ENCODE results near the gene TCTN3.
"Not testable (repeated sequence)": the region's sequence is repeated elsewhere in the genome, so short reads cannot be mapped to it uniquely, and the experiment has no call there.

Gene TCTN3, protein sequence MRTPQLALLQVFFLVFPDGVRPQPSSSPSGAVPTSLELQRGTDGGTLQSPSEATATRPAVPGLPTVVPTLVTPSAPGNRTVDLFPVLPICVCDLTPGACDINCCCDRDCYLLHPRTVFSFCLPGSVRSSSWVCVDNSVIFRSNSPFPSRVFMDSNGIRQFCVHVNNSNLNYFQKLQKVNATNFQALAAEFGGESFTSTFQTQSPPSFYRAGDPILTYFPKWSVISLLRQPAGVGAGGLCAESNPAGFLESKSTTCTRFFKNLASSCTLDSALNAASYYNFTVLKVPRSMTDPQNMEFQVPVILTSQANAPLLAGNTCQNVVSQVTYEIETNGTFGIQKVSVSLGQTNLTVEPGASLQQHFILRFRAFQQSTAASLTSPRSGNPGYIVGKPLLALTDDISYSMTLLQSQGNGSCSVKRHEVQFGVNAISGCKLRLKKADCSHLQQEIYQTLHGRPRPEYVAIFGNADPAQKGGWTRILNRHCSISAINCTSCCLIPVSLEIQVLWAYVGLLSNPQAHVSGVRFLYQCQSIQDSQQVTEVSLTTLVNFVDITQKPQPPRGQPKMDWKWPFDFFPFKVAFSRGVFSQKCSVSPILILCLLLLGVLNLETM

GRCh38 chr10:95693668-95694534, at the start of gene TCTN3:
Gene TCTN3 (minus strand): TSS chr10:95693927. CDS start chr10:95693899, 28 bp downstream.
- DNase-seq (ENCODE audit: low read depth) = peak; percentile 100

GRCh38 chr10:95742962-95743535, 49.3 kb upstream of the TCTN3 start:
- DNase-seq (ENCODE audit: low read depth) = no peak

DNA sequence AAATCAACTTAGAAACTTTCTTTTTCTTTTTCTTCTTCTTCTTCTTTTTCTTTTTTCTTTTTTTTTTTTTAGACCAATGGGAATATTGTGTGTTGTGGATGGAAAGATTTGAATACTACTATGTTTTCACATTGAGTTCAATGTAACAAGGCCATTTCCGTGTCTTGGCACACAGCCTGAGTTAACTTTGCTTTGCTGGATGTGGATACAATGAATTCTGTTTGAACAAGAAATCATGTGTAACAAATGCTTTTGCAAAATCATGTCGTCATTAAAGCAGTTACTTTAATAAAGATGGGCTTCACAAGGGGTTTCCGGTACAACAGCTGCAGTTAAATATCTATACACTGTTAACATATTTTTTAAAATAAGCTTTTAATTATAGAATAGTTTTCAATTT, 48.8 kb upstream of the TCTN3 start:
- no peak for DNase-seq (ENCODE audit: low read depth)

DNA sequence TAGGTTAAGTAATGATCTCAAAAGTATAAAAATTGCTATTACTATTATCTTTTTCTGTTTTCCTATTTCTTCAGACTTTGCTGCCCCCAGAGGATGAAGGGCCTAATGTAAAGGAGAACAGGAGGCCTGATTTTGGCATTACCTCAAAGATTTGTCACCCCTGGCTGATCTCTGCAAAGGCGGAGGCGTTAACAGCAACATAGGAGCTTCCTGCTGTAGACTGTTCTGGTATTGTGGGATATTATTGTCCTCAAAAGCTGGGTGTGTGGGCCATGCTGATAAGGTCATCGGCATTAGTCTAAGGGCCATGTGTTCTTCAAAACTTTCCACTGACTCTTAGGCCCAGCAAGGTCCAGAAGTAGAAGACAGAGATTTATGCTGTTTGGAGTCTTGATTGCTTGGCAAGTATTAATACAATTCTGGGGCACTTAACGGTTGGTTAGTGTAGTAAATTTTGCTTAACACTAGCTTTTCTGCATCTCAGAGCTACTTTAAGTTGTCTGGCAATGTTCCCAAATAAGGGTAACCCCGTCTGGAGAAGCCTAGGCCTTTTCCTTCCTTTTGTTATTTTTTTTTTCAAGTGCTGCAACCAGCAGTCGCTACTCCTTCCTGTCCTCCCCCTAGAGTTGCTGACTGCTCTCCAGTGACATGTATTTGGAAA, 48.2 kb upstream of the TCTN3 start:
- no peak for DNase-seq (ENCODE audit: low read depth)

DNA sequence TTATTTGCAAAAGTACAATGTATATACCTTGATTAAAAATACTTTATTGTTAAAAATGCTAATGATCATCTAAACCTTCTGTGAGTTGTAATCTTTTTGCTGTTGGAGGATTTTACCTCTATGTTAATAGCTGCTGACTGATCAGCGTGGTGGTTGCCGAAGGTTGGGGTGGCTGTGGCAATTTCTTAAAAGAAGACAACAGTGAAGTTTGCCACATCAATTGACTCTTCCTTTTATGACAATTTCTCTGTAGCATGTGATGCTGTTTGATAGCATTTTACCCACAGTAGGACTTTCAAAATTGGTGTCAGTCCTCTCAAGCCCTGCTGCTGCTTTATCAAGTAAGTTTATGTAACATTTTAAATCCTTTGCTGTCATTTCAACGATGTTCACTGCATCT, 45.3 kb upstream of the TCTN3 start:
- no peak for DNase-seq (ENCODE audit: low read depth)

DNA sequence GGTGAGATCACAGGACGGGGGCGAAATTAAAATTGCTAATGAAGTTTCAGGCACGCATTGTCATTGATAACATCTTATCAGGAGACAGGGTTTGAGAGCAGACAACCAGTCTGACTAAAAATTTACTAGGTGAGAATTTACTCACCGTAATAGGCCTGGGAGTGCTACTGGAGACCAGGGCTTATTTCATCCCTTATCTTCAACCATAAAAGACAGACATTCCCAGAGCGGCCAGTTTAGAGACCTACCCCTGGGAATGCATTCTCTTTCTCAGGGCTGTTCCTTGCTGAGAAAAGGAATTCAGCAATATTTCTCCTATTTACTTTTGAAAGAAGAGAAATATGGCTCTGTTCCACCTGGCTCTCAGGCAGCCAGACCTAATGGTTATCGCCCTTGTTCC, 39.2 kb upstream of the TCTN3 start:
- not testable (repeated sequence) for DNase-seq (ENCODE audit: low read depth)

DNA sequence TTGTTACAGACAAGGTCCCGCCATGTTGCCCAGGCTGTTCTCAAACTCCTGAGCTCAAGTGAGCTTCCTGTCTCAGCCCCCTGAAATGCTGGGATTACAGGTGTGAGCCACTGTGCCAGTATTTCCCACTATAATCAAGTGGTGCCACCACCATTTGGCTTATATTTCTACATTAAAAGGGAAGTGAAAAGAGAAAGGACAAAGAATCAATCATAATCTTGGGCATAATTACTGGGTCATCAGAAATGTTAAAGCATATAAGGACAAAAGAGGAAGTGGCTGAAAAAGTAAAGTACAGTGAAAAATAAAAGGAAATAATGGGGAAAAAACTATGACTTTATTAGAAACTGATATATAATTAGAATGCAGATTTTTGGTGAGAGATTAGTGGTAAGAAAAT, 36.5 kb upstream of the TCTN3 start:
- no peak for DNase-seq (ENCODE audit: low read depth)

- DNase-seq (ENCODE audit: low read depth) = no peak
Observed at GRCh38 chr10:95729323-95730055, 35.8 kb upstream of the TCTN3 start.

GRCh38 chr10:95728526-95728925, 34.8 kb upstream of the TCTN3 start:
- peak; percentile 54 for DNase-seq (ENCODE audit: low read depth)

- DNase-seq (ENCODE audit: low read depth) = not testable (repeated sequence)
Observed at GRCh38 chr10:95722496-95722895, 28.8 kb upstream of the TCTN3 start.

- not testable (repeated sequence) for DNase-seq (ENCODE audit: low read depth)
Observed at GRCh38 chr10:95720745-95721144, 27.0 kb upstream of the TCTN3 start.

- no peak for DNase-seq (ENCODE audit: low read depth)
Observed at GRCh38 chr10:95716866-95717265, 23.1 kb upstream of the TCTN3 start.

DNA sequence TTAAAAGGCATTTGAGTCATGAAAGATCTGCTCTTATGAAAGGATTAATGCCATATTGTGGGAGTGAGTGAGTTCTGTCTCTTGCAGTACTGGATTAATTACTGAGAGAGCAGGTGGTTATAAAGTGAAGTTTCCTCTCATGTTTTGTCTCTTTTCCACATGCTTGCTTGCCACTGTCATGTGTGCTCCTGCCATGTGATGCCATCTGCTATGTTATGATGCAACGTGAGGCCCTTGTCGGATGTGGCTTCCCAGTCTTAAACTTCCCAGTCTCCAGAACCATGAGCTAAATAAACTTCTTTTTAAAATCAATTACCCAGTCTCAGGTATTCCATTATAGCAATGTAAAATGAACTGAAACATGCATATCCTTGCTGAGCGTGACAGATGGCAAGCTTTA, 22.7 kb upstream of the TCTN3 start:
- no peak for DNase-seq (ENCODE audit: low read depth)

DNA sequence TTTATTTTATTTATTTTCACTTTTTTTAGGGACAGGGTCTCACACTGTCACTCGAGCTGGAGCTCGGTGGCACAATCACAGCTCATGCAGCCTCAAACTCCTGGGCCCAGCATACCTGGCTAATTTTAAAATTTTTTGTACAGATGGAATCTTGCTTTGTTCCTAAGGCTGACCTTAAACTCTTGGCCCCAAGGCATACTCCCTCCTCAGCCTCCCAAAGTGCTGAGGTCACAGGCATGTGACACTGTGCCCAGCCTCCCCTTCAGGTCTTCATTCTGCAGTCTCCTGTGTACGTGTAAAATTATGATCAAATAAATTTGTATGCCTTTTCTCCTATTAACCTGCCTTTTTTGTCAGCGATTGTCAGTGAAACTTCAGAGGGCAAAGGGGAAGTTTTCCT, 17.8 kb upstream of the TCTN3 start:
- no peak for DNase-seq (ENCODE audit: low read depth)

DNA sequence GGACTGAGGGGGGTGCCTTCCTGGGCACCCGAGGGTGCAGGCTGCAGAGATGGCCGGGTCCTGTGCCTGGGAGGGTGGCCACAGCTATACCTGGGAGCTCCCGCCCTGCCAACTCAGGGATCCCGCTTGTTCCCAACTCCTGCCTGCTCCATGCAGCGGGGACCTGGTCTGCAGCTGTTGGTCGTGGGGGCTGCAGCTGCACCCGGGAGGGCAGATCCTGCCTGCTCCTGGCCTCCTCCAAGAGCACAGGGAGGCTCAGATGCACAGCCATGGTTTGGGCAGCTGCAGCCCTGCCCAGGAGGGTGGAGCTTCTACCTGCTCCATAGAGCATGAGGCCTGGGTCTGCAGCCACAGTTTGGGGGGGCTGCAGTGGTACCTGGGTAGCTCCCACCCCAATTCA, 13.3 kb upstream of the TCTN3 start:
- DNase-seq (ENCODE audit: low read depth) = no peak

- DNase-seq (ENCODE audit: low read depth) = no peak
Observed at GRCh38 chr10:95706573-95706972, 12.8 kb upstream of the TCTN3 start.

- no peak for DNase-seq (ENCODE audit: low read depth)
Observed at GRCh38 chr10:95698415-95698814, 4.7 kb upstream of the TCTN3 start.

DNA sequence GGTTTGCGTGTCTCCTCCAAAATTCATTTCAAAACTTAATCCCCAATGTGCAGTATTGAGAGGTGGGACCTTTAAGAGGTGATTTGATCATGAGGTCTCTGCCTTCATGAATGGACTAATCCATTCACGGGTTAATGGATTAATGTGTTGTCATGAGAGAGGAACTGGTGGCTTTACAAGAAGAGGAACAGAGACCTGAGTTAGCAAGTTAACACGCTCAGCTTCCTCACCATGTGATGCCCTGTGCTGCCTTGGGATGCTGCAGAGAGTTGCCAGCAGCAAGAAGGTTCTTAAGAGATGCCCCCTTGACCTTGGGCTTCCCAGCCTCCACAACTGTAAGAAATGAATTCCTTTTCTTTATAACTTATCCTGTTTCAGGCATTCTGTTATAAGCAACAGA, 3.7 kb upstream of the TCTN3 start:
- DNase-seq (ENCODE audit: low read depth) = no peak

DNA sequence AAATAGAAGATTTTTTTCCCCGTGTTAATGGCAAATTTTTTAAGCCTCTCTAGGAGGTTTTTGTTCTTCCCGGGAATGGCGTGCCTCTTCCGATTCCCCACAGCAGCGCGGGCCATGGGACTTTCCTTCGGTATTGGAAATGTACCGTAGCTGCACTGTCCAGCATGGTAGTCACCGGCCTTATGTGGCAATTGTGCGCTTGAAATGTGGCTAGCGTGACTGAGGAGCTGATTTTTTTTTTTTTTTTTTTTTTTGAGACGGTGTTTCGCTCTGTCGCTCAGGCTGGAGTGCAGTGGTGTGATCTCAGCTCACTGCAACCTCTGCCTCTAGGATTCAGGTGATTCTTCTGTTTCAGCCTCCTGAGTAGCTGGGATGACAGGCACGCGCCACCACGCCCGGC, 938 bp upstream of the TCTN3 start:
- DNase-seq (ENCODE audit: low read depth) = no peak

GRCh38 chr10:95693071-95693667, 558 bp downstream of the TCTN3 start:
- no peak for DNase-seq (ENCODE audit: low read depth)

DNA sequence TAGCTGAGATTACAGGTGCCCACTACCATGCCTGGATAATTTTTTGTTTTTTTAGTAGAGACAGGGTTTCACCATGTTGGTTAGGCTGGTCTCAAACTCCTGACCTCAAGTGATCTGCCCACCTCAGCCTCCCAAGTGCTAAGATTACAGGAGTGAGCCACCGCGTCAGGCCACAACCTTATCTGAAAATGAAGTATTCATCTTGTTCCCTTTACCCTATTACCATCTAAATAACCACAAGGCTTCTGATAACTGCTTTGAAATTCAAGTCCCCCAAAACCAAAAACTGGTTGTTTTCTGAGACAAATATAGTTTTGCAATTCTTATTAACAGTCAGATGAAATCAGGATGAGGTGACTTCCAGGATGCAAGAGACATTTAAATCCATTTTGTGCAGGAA, 2.4 kb downstream of the TCTN3 start:
- no peak for DNase-seq (ENCODE audit: low read depth)
